ENCODE results near the gene FSIP1. TPM values are rescaled to one million over a fixed set of nuclear protein-coding genes. Genes with fewer than 3 reads are reported as not detected.
A peak's percentile ranks its signal among the peaks of the same experiment; 100 is the strongest.

FSIP1 gene
- total and polyA plus RNA-seq, 7 donors = 0.04 to 2.4 (median 0.63) TPM; not detected in 1

GRCh38 chr15:39687965-39688364 lies 94.7 kb downstream of the FSIP1 start:
- Histone ChIP-seq H3K27ac (no peak overlapping the region), H3K4me1 (no peaks in the 10 kb centered on the region), H3K36me3 (ENCODE audit: insufficient read depth in 1 of 2, low read depth in 1 of 2) (no peaks in the 10 kb centered on the region), H3K9me3 (no peaks in the 10 kb centered on the region), H3K27me3 (ENCODE audit: insufficient read depth in 3 of 3, low read length in 2 of 3) (peaks cover 0 to 5% (median 0%) of the 10 kb centered on the region in 3 donors), H3K4me3 (no peak overlapping the region)
- TF ChIP-seq CTCF (IDR thresholded peaks at IDR 0.05) = no peak
- ATAC-seq (no peak), DNase-seq (no peak)
- intact Hi-C loops (cut with DNase I) = loop anchor here in 1 of 2 donors (5.0 kb wide), 1 partner anchor 69 kb away; no protein-coding TSS in a partner anchor
- WGBS, 3 donors = 92 to 94% (median 92%) methylated on average over 2 of the region's 2 CpGs

- peak in 3 of 4 donors; percentile 57 to 69 (median 68) for ATAC-seq
- DNase-seq = no peak
- peaks cover 0 to 5% (median 0%) of the 10 kb centered on the region in 3 donors for H3K27me3 ChIP-seq (ENCODE audit: insufficient read depth in 3 of 3, low read length in 2 of 3)
- no peaks in the 10 kb centered on the region for H3K4me1 ChIP-seq
- H3K27ac ChIP-seq = no peak overlapping the region
- no peaks in the 10 kb centered on the region for H3K9me3 ChIP-seq
- TF ChIP-seq CTCF (IDR thresholded peaks at IDR 0.05) = peak; percentile 87
- no peaks in the 10 kb centered on the region for H3K36me3 ChIP-seq (ENCODE audit: insufficient read depth in 1 of 2, low read depth in 1 of 2)
- WGBS, 3 donors = 26 to 31% (median 27%) methylated on average over 4 of the region's 4 CpGs
- intact Hi-C loops (cut with DNase I) = loop anchor here (1.0 to 5.0 kb wide), 2 partner anchors 71 kb away; no protein-coding TSS in a partner anchor
- H3K4me3 ChIP-seq = no peak overlapping the region
These were observed 96.5 kb downstream of the FSIP1 start for GRCh38 chr15:39685999-39686613.

GRCh38 chr15:39685367-39685766 lies 97.3 kb downstream of the FSIP1 start:
- no peak for DNase-seq
- WGBS, 3 donors = 94 to 97% (median 96%) methylated on average over 1 of the region's 1 CpG
- intact Hi-C loops (cut with DNase I) = loop anchor here in 1 of 2 donors (5.0 kb wide), 1 partner anchor 72 kb away; no protein-coding TSS in a partner anchor
- Histone ChIP-seq H3K27ac (no peak overlapping the region), H3K4me1 (no peaks in the 10 kb centered on the region), H3K9me3 (no peaks in the 10 kb centered on the region), H3K27me3 (ENCODE audit: insufficient read depth in 3 of 3, low read length in 2 of 3) (peaks cover 0 to 5% (median 0%) of the 10 kb centered on the region in 3 donors), H3K36me3 (ENCODE audit: insufficient read depth in 1 of 2, low read depth in 1 of 2) (no peaks in the 10 kb centered on the region), H3K4me3 (no peak overlapping the region)
- ATAC-seq = no peak
- TF ChIP-seq CTCF (IDR thresholded peaks at IDR 0.05) = no peak

GRCh38 chr15:39684233-39684632 lies 98.4 kb downstream of the FSIP1 start:
- ATAC-seq (peak in 2 of 4 donors; percentile 61 to 73), DNase-seq (no peak)
- Histone ChIP-seq H3K9me3 (no peaks in the 10 kb centered on the region), H3K36me3 (ENCODE audit: insufficient read depth in 1 of 2, low read depth in 1 of 2) (no peaks in the 10 kb centered on the region), H3K4me3 (no peak overlapping the region), H3K27me3 (ENCODE audit: insufficient read depth in 3 of 3, low read length in 2 of 3) (peaks cover 0 to 5% (median 0%) of the 10 kb centered on the region in 3 donors), H3K4me1 (no peaks in the 10 kb centered on the region), H3K27ac (no peak overlapping the region)
- intact Hi-C loops (cut with DNase I) = no loop called here
- 15 to 37% (median 20%) methylated on average over 3 of the region's 3 CpGs for WGBS, 3 donors
- TF ChIP-seq CTCF (IDR thresholded peaks at IDR 0.05) = no peak

Data from psoas muscle (tissue), 8 donors.